ENCODE data around the gene MED15.

The MED15 gene

DNA sequence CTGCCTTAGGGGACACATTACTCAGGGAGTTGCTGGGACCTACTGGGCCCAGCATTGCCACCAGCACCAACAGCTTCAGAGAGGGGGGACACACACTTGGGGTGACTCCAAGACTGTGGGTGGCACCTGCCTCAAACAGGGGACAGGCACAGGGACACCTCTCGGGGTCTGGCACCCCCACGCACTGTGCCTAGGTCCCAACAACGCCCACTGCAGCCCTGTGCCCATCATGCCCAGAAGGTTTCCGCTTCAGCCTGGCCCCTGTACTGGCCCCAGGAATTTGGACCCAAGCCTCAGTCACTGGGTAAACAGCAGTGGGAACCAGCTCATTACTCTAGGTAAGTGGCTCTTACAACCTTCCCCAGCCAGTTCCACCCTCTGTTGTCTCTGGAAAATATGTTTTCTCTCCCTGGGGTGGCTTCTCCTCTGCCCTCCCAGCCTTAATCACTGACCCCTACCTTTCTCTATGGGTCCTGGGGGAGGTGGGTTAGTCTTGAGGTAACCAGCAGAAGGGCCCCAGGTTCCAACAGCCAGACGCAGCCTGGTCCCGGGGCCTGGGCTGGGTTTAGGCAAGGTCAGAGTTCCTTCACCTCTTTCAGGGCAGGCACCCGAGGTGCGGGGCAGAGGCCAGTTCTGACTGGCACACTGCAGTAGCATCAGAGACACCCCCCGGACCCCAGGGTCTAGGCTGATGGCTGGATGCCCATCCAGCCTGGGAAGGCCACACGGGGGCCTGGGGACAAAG lies 123.6 kb downstream of the MED15 start:
- no peak for DNase-seq

DNA sequence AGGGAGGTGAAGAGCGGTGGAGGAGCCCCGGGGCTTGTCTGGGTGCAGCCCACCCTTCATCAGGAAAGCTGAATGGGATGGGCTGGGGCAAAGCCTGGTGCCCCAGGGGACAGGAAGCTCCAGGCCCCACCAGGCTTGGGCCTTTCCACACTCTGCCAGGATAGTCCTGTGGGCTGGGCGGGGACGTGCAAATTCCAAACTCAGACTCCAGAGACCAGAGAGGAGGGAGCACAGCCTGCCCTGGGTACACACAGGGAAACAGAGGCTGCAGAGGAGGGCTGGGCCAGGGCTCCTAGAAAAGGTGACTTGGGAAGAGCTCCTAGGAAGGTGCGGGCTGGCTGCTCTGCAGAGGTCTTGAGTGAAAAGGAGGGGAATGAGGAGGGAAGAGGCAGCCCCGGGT lies 124.7 kb downstream of the MED15 start:
- DNase-seq: no peak

DNA sequence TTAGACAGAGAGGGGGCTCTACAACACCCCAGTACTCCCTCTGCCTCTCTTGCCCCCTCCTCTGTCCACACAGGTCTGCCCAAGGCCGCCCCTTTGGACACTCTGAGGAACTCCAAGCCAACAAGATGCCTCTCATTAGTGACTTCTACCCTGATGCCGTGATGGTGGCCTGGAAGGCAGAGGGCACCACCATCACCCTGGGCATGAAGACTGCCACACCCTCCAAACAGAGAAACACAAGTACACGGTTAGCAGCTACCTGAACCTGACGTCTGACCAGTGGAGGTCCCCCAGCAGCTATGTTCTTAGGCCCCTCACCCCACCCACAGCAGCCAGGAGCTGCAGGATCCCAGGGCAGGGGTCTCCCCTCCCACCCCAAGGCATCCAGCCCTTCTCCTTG lies 125.1 kb downstream of the MED15 start:
- no peak for DNase-seq

DNA sequence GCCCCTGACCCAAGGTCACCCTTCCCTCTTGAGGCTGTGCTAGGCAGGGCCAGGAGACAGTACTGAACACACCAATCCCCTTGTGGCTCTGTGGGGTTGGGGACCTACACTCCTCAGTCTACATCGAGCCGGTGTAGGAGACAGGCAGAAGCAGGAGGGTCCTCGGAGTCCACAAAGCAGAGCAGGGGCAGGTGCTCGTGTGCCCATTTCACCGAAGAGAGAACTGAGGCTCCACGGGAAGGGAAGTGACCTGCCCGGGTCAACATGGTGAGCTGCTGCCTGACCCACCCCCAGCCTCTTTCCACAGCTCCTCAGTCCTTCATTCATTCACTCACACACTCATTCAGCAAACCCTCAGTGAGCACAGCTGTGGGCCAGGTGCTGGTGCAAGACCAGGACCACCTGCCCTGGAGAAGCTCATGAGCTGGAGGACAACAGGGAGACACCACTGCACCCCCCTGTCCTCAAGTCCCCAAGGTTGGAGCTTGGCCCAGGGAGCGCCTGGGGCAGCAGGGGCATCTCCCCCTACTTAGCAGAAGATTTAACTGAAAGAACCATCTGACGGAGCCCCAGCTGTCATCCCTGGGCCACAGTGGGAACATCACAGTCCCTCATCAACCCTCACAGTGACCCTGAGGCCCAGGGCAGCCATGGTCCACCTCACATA lies 127.3 kb downstream of the MED15 start:
- no peak for DNase-seq

DNA sequence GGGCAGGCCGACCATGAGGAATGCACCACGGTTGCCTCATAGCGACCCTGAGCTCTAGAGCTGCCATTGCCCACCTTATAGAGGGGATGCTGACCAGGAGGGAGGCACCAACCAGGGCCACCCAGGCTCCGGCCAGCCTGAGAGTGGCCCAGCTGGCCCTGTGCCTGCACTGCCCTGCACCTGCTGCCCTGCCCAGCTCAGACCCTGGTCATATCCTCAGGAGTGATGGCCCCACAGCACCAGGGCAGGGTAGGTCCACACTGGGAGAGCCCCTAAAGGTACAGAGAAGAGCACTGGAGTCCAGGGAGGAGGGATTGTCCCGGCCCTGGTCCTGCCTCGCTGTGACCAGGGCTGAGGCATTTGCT lies 127.8 kb downstream of the MED15 start:
- DNase-seq: no peak

DNA sequence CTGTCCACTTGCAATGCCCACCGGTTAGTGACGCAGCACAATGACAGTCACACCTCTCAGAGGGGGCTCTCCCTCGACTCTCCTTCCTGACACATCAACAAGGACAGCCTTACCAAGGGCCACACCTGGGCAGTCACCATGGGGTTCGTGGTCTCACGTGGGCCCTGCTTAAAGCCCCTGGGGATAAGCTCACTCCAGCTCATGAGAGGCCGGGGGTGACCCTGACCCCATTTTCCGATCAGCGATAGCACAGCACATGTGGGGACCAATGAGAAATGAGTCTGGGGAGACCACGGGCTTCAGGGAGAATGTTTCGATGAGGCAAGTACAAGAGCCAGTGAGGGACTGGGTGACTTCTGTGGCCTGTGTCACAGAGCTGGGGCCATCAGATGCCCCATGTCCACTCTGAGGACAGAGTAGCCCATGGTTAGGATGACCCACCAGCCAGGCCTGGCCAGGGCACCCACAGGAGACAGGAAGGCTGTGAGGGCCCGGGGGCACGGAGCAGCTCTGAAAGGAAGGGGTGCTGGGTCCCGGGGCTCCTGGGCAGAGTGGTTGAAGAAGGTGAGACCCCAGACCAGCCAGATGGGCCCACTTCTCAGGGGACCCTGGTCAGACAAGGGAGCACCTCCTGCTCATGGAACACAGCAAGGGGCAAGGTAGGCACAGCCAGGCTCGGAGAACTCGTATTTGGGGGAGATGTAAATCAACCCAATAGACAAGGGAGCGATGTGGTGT lies 128.8 kb downstream of the MED15 start:
- DNase-seq: no peak

DNA sequence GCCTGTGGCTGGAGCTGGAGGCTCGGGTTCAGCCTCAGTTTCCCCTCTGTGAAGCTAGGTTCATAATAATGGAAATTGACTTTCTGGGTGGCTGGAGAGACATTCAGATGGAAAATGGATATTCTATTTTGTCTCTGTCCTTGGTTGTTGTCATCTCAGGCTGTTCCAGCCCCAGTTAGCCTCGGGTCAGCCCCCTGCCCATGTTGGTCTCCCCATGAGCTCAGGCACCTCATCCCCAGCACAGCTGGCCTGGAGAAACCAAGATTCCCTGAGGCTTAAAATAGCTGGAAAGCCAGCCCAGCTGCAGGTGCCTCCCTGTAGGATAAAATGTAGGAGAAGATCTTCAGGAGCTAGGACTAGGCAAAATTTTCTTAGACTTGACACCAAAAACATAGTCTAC lies 129.5 kb downstream of the MED15 start:
- no peak for DNase-seq
